Measurements from ENCODE around the gene ZC3H12A. TPM values are rescaled to one million over a fixed set of nuclear protein-coding genes. Genes with fewer than 3 reads are reported as not detected.

The ZC3H12A gene
- total RNA-seq, 1 donor from 2014 or later, result 12.8 TPM

GRCh38 chr1:37439349-37439995, 34.9 kb upstream of the ZC3H12A start:
- intact Hi-C loops (cut with DNase I), result no loop called here
- H3K4me1 ChIP-seq, result no peaks in the 10 kb centered on the region
- peaks cover 20% of the 10 kb centered on the region for H3K27me3 ChIP-seq (ENCODE audit: low read depth)
- ATAC-seq, result no peak
- DNase-seq, result no peak
- H3K27ac ChIP-seq, result no peak overlapping the region
- H3K9me3 ChIP-seq, result no peaks in the 10 kb centered on the region
- H3K36me3 ChIP-seq, result no peaks in the 10 kb centered on the region
- H3K4me3 ChIP-seq, result no peak overlapping the region
- TF ChIP-seq CTCF (IDR thresholded peaks at IDR 0.05), result no peak

GRCh38 chr1:37441490-37441889, 32.9 kb upstream of the ZC3H12A start:
- Histone ChIP-seq H3K4me3 (no peak overlapping the region), H3K27ac (no peak overlapping the region), H3K4me1 (no peaks in the 10 kb centered on the region), H3K27me3 (ENCODE audit: low read depth) (peaks cover 16% of the 10 kb centered on the region), H3K9me3 (no peaks in the 10 kb centered on the region), H3K36me3 (no peaks in the 10 kb centered on the region)
- no peak for DNase-seq
- TF ChIP-seq CTCF (IDR thresholded peaks at IDR 0.05), result no peak
- intact Hi-C loops (cut with DNase I), result no loop called here
- no peak for ATAC-seq

- Histone ChIP-seq H3K36me3 (no peaks in the 10 kb centered on the region), H3K4me1 (no peaks in the 10 kb centered on the region), H3K27me3 (ENCODE audit: low read depth) (peaks cover 16% of the 10 kb centered on the region), H3K9me3 (no peaks in the 10 kb centered on the region), H3K27ac (no peak overlapping the region), H3K4me3 (no peak overlapping the region)
- ATAC-seq, result no peak
- no peak for TF ChIP-seq CTCF (IDR thresholded peaks at IDR 0.05)
- DNase-seq, result no peak
- intact Hi-C loops (cut with DNase I), result no loop called here
Observed at GRCh38 chr1:37442139-37442538, 32.2 kb upstream of the ZC3H12A start.

- H3K27me3 ChIP-seq (ENCODE audit: low read depth), result peaks cover 16% of the 10 kb centered on the region
- no peak for ATAC-seq
- no peak overlapping the region for H3K27ac ChIP-seq
- no peaks in the 10 kb centered on the region for H3K36me3 ChIP-seq
- no peak overlapping the region for H3K4me3 ChIP-seq
- H3K9me3 ChIP-seq, result no peaks in the 10 kb centered on the region
- intact Hi-C loops (cut with DNase I), result no loop called here
- no peak for TF ChIP-seq CTCF (IDR thresholded peaks at IDR 0.05)
- no peaks in the 10 kb centered on the region for H3K4me1 ChIP-seq
- DNase-seq, result no peak
Observed at GRCh38 chr1:37442644-37443043, 31.7 kb upstream of the ZC3H12A start.

GRCh38 chr1:37446874-37447273, 27.5 kb upstream of the ZC3H12A start:
- H3K4me3 ChIP-seq, result no peak overlapping the region
- H3K27ac ChIP-seq, result no peak overlapping the region
- H3K4me1 ChIP-seq, result no peaks in the 10 kb centered on the region
- no peaks in the 10 kb centered on the region for H3K9me3 ChIP-seq
- peaks cover 13% of the 10 kb centered on the region for H3K27me3 ChIP-seq (ENCODE audit: low read depth)
- H3K36me3 ChIP-seq, result no peaks in the 10 kb centered on the region
- intact Hi-C loops (cut with DNase I), result no loop called here
- DNase-seq, result no peak
- ATAC-seq, result no peak
- TF ChIP-seq CTCF (IDR thresholded peaks at IDR 0.05), result no peak

Measured in lower lobe of right lung (tissue), 2 donors.